Adipocyte (in vitro differentiated cells): ENCODE results near the gene PRODH2.

Source experiments
- DNase-seq: peaks from one replicate; pipeline ENCODE4 v3.0.0-alpha.2; 2015; ENCODE audit warnings: low read depth
- H3K27me3 ChIP-seq: replicated peaks from 2 replicates; pipeline ENCODE4 v1.7.0; 2013; ENCODE audit warnings: mild to moderate bottlenecking, low read length, moderate library complexity; ENCODE audit not compliant: control insufficient read depth, insufficient read depth
- H3K36me3 ChIP-seq: 2 replicates; pipeline ENCODE4 v1.7.0; 2013; ENCODE audit warnings: low read length, mild to moderate bottlenecking, moderate library complexity; ENCODE audit not compliant: control insufficient read depth, insufficient read depth, severe bottlenecking
- H3K4me1 ChIP-seq: 2 replicates; pipeline ENCODE4 v1.7.0; 2013; ENCODE audit warnings: mild to moderate bottlenecking, low read length, moderate library complexity; ENCODE audit not compliant: control insufficient read depth, insufficient read depth
- H3K4me3 ChIP-seq: 2 replicates; pipeline ENCODE4 v1.7.0; 2013; ENCODE audit warnings: mild to moderate bottlenecking, low read length, moderate library complexity
- H3K9ac ChIP-seq: 2 replicates; pipeline ENCODE4 v1.7.0; 2013; ENCODE audit warnings: mild to moderate bottlenecking, low read length, moderate library complexity
- H3K9me3 ChIP-seq: 2 replicates; pipeline ENCODE4 v1.7.0; 2013; ENCODE audit warnings: mild to moderate bottlenecking, low read length, moderate library complexity; ENCODE audit not compliant: control insufficient read depth

The PRODH2 gene

DNA sequence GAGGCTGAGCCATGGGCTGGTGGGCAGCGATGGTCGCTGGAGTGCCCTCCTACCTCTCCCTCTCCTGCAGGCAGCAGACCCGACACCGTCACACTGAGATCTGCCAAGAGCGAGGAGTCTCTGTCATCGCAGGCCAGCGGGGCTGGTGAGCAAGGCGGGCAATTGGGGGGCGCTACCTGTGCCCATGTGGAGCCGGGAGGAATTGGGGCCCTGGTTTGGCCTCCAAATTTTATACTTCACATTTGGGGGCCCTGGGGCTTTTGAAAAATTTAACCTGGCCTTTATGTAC is 27.4 kb downstream of the PRODH2 start:
- H3K36me3 ChIP-seq = no peaks in the 10 kb centered on the region
- no peak overlapping the region for H3K4me3 ChIP-seq

DNA sequence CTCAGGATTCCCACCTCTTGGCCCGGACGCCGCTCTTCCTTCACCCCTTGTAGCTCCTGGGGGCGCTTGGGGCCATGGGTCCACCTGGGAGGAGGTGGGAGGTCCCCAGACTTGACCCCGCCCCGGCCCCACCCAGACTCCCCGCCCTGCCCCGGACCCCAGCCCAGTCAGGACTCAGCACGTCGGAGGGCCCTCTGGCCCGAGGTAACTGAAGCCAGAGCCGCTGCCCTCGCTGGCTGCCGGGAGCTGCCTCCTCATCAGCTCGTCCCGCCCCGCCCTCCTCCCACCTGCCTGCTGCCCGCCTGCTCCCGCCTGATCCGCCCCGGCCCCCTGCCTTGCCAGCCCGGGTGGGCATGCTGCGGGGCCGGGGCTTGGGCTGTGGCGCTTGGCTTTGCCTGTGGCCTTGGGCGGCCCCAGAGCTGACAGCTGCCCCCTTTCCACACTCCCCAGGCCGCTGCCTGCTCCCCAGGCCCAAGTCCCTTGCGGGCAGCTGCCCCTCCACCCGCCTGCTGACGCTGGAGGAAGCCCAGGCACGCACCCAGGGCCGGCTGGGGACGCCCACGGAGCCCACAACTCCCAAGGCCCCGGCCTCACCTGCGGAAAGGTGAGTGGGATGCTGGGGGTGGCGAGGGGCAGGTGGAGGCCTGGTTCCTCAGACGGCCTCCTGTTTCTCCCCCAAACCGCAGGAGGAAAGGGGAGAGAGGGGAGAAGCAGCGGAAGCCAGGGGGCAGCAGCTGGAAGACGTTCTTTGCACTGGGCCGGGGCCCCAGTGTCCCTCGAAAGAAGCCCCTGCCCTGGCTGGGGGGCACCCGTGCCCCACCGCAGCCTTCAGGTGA is 27.9 kb downstream of the PRODH2 start:
- Histone ChIP-seq H3K9ac (no peak overlapping the region), H3K27me3 (no peaks in the 10 kb centered on the region), H3K9me3 (no peaks in the 10 kb centered on the region), H3K4me1 (no peaks in the 10 kb centered on the region), H3K36me3 (no peaks in the 10 kb centered on the region), H3K4me3 (no peak overlapping the region)
- DNase-seq = no peak

More for the DNA sequence above, 27.4 kb downstream of the PRODH2 start:
- Histone ChIP-seq H3K9me3 (no peaks in the 10 kb centered on the region), H3K9ac (no peak overlapping the region), H3K4me1 (no peaks in the 10 kb centered on the region), H3K27me3 (no peaks in the 10 kb centered on the region)
- DNase-seq = no peak

DNA sequence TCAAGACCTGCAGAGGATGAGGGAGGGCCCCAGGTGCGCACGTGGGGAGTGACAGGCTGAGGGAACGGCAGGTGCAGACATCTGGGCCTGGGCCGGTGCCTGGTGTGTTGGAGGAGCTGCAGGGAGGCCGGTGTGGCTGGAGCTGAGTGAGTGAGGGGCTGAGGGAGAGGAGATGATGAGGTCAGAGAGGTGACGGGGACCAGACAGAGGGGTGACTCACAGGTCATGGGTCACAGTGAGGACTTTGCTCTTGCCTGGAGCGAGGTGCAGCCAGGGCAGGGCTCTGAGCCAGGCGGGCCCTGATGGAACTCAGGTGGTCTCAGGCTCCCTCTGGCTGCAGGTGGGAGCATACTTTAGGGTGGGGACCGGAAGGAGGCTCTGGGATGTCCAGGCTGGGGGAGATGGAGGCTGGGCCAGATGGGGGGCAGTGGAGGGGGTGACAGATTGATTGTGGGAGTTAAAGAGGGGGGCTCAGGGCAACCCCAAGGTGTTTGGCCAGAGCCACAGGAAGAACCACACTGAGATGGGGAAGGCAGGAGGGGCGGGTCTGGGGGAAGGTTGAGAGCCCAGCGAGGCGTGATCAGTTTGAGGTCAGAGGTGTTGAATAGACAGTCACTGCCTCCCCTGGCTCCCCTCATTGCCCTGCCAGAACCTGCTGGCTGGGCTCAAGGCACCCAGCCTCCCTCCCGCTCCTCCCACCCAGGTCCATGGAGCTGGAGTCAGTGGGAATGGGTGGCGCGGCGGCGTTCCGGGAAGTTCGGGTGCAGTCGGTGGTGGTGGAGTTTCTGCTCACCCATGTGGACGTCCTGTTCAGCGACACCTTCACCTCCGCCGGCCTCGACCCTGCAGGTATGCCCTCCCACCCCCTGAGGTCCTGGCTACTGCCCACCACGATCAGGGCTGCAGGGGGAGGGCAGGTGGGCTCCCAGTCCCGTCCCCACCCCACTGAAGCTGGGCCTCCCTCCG is 28.9 kb downstream of the PRODH2 start:
- Histone ChIP-seq H3K9me3 (no peaks in the 10 kb centered on the region), H3K4me3 (no peak overlapping the region), H3K4me1 (no peaks in the 10 kb centered on the region), H3K27me3 (no peaks in the 10 kb centered on the region), H3K9ac (no peak overlapping the region), H3K36me3 (no peaks in the 10 kb centered on the region)
- no peak for DNase-seq

DNA sequence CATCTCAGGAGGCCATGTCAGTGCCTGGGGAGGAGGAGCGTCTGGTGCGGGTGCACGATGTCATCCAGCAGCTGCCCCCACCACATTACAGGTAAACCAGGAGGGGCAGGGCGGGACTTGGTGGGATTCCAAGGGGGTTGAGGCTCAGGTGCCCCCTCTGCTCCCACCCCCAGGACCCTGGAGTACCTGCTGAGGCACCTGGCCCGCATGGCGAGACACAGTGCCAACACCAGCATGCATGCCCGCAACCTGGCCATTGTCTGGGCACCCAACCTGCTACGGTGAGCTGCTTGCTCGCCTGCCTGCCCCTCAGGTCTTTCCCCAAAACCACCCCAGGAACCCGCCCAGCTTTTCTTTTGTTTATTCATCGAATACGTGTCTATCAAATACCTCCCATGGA is 30.1 kb downstream of the PRODH2 start:
- Histone ChIP-seq H3K36me3 (no peaks in the 10 kb centered on the region), H3K9me3 (no peaks in the 10 kb centered on the region), H3K4me1 (no peaks in the 10 kb centered on the region), H3K4me3 (no peak overlapping the region), H3K27me3 (no peaks in the 10 kb centered on the region), H3K9ac (no peak overlapping the region)
- DNase-seq = no peak

DNA sequence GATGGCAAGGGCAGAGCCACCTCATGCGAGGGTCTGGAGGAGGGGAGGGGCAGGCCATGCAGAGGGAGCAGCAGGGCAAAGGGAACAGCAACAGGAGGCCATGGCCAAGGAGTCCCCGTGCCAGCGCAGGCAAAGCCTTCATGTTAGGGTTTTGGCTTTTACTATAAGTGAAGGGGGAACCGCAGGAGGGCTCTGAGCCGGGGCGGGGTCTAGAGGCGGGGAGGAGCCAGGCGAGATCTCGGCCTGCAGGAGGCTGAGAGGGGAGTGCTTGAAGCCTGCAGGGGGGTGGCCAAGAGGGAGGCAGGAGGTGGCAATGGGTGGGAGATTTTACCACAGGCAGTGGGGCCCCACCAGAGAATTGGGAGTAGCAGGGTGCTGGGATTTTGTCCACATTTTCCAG is 31.0 kb downstream of the PRODH2 start:
- Histone ChIP-seq H3K9me3 (no peaks in the 10 kb centered on the region), H3K4me3 (no peak overlapping the region), H3K27me3 (no peaks in the 10 kb centered on the region), H3K4me1 (peaks cover 6% of the 10 kb centered on the region), H3K9ac (no peak overlapping the region), H3K36me3 (no peaks in the 10 kb centered on the region)
- DNase-seq = no peak

DNA sequence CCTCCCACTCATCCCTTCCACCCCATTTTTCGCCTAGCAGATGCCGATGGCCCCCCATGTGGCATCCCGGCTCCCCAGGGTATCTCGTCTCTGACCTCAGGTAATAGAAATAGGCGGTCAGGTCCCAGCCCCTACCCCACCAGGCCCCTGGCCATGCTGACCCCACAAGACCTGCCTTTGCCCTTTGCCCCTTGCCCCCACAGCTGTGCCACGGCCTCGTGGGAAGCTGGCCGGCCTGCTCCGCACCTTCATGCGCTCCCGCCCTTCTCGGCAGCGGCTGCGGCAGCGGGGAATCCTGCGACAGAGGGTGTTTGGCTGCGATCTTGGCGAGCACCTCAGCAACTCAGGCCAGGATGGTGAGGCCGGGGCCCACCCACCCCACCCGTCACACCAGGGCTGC is 31.9 kb downstream of the PRODH2 start:
- Histone ChIP-seq H3K36me3 (no peaks in the 10 kb centered on the region), H3K4me3 (no peak overlapping the region), H3K4me1 (peaks cover 6% of the 10 kb centered on the region), H3K9ac (no peak overlapping the region), H3K27me3 (no peaks in the 10 kb centered on the region), H3K9me3 (no peaks in the 10 kb centered on the region)
- no peak for DNase-seq

DNA sequence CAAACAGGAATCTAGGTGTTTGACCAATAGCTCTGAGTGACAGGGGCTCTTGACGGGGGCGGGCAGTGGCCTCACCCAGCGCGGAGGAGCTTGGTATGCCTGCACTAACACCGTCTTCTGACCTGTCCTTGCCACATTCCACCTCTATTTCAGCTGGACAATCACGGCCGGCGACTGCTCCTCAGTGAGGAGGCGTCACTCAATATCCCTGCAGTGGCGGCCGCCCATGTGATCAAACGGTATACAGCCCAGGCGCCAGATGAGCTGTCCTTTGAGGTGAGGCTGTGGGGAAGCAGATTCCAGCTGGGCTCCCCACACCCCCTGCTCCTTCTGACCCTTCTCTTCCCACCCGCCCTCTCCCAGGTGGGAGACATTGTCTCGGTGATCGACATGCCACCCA is 32.6 kb downstream of the PRODH2 start:
- H3K9ac ChIP-seq = no peak overlapping the region
- H3K9me3 ChIP-seq = no peaks in the 10 kb centered on the region
- no peak overlapping the region for H3K4me3 ChIP-seq
- peaks cover 6% of the 10 kb centered on the region for H3K4me1 ChIP-seq
- DNase-seq = no peak
- no peaks in the 10 kb centered on the region for H3K36me3 ChIP-seq
- H3K27me3 ChIP-seq = no peaks in the 10 kb centered on the region

DNA sequence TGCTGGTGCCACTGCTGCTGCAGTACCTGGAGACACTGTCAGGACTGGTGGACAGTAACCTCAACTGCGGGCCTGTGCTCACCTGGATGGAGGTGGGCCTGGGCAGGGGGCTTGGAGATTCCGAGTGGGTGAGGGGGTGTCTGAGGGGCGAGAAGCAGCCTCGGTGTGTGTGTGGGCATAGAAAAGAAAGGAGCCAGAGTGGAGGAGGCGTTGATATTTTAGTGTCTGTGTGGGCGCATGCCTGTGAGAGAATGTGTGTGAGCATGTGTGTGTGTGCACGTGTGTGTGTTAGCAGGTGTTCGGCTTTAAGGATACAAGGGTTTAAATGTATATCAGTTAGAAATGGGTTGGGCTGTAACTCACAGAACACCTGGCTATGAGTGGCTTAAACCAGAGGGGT is 33.6 kb downstream of the PRODH2 start:
- Histone ChIP-seq H3K9ac (no peak overlapping the region), H3K36me3 (no peaks in the 10 kb centered on the region), H3K4me1 (peaks cover 13% of the 10 kb centered on the region), H3K9me3 (no peaks in the 10 kb centered on the region), H3K27me3 (no peaks in the 10 kb centered on the region), H3K4me3 (no peak overlapping the region)
- DNase-seq = no peak

DNA sequence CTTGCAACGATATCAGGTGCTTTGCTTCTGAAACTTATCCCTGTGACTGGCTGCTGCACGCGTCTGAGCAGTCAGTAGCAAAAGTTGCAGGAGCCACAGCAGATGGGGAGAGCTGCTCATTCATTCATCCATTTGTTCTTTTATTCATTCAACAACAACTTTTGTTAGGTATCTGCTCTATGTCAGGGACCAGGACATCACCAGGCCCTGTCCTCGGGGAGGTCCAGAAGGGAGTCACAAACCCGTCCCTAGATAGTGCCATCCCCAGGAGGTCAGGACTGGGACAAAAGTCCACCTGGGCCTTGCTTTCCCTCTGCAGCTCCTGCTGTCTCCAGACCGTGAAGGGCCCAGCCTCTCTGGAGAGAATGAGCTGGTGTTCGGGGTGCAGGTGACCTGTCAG is 34.7 kb downstream of the PRODH2 start:
- Histone ChIP-seq H3K27me3 (no peaks in the 10 kb centered on the region), H3K4me1 (peaks cover 13% of the 10 kb centered on the region), H3K36me3 (no peaks in the 10 kb centered on the region), H3K4me3 (no peak overlapping the region), H3K9me3 (no peaks in the 10 kb centered on the region), H3K9ac (no peak overlapping the region)
- DNase-seq = no peak

DNA sequence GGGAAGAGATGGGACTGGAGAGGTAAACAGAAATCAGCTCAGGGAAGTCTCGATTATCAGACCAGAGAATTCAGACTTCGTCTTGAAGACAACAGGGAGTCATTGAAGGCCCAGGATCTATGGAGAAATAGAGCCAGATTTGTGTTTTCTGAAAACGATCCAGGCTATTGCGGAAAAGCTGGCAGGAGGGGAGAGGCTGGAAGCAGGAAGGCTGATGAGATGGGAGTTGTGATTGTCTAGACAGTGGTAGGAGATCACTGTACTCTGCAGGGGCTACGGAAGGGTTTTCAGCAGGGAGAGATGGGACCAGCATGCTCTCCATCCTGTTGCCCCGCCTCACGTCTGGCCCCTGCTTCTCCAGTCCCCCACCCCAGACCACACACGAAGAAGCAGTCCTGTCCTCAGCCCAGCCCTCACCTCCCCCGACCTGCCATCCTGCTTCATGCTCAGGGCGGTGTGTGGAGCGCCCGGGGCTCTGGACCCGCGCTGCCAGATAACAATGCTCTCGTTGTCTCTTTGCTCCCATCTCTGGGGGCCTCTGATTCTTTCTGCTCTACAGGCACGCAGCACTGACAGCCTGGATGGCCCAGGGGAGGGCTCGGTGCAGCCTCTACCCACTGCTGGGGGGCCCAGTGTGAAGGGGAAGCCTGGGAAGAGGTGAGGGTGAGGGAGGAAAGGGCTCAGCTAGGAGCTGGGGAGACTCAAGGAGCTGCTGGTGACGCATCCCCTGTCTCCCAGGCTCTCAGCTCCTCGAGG is 35.4 kb downstream of the PRODH2 start:
- no peak overlapping the region for H3K4me3 ChIP-seq
- no peaks in the 10 kb centered on the region for H3K27me3 ChIP-seq
- no peaks in the 10 kb centered on the region for H3K9me3 ChIP-seq
- H3K4me1 ChIP-seq = peaks cover 13% of the 10 kb centered on the region
- H3K9ac ChIP-seq = no peak overlapping the region
- H3K36me3 ChIP-seq = no peaks in the 10 kb centered on the region
- no peak for DNase-seq
